Measurements from ENCODE around the gene TTC39A.

GRCh38 chr1:51283979-51284378 is 46.4 kb downstream of the TTC39A start:
- TF ChIP-seq JUND (IDR thresholded peaks at IDR 0.05) (no peak), EZH2 (IDR thresholded peaks at IDR 0.05) (no peak), RAD21 (IDR thresholded peaks at IDR 0.05; ENCODE audit: low read depth) (no peak)
- TF ChIP-seq, protein P1, sequence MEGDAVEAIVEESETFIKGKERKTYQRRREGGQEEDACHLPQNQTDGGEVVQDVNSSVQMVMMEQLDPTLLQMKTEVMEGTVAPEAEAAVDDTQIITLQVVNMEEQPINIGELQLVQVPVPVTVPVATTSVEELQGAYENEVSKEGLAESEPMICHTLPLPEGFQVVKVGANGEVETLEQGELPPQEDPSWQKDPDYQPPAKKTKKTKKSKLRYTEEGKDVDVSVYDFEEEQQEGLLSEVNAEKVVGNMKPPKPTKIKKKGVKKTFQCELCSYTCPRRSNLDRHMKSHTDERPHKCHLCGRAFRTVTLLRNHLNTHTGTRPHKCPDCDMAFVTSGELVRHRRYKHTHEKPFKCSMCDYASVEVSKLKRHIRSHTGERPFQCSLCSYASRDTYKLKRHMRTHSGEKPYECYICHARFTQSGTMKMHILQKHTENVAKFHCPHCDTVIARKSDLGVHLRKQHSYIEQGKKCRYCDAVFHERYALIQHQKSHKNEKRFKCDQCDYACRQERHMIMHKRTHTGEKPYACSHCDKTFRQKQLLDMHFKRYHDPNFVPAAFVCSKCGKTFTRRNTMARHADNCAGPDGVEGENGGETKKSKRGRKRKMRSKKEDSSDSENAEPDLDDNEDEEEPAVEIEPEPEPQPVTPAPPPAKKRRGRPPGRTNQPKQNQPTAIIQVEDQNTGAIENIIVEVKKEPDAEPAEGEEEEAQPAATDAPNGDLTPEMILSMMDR (IDR thresholded peaks at IDR 0.05 in 2 of 3, conservative IDR thresholded peaks at IDR 0.05 in 1 of 3; ENCODE audit: borderline replicate concordance in 1 of 3, insufficient read depth in 1 of 3, low read depth in 2 of 3, low read length in 2 of 3) = no peak
